HG02623 (cell line): ENCODE results near the gene IFT43.
"Not testable (repeated sequence)": the region's sequence is repeated elsewhere in the genome, so short reads cannot be mapped to it uniquely, and the experiment has no call there.

Source experiments
- ATAC-seq: cut with Tn5 transposase; IDR thresholded peaks from one replicate; pipeline ENCODE4 v1.9.1; 2021; ENCODE audit warnings: moderate library complexity; ENCODE audit not compliant: unreplicated experiment

The IFT43 gene

DNA sequence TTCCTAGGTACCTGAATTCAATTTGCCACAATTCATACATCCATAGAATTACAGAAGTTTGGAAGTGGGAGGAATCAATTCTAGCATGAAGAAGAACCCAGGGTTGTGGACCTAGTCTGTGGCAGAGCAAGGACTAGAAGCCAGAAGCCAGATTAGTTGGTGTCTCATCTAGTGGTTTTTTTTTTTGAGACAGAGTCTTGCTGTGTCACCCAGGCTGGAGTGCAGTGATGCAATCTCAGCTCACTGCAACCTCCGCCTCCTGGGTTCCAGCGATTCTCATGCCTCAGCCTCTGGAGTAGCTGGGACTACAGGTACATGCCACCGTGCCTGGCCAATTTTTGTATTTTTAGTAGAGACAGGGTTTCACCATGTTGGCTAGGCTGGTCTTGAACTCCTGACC, 24.1 kb downstream of the IFT43 start:
- not testable (repeated sequence) for ATAC-seq

GRCh38 chr14:76011930-76012329, 26.4 kb downstream of the IFT43 start:
- no peak for ATAC-seq

GRCh38 chr14:76012354-76012753, 26.8 kb downstream of the IFT43 start:
- no peak for ATAC-seq

DNA sequence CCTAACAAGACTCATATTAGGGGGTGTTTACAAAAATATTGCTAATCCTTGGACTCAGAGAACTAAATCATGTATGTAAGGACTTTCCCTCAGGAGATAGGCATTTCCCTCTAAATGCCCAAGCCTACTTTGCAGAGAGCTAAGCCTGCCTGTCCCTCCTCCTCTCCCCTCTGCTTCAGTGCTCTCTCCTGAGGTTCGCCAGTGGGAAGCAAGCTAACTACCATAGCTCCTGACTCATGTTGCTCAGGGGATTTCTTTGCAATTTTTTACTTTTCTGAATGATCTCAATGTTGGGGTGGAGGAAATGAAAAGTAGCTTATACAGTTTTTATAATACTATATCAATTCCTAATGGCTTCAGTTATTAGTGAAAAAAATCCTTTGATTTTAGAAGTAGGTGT, 29.6 kb downstream of the IFT43 start:
- ATAC-seq, result no peak

DNA sequence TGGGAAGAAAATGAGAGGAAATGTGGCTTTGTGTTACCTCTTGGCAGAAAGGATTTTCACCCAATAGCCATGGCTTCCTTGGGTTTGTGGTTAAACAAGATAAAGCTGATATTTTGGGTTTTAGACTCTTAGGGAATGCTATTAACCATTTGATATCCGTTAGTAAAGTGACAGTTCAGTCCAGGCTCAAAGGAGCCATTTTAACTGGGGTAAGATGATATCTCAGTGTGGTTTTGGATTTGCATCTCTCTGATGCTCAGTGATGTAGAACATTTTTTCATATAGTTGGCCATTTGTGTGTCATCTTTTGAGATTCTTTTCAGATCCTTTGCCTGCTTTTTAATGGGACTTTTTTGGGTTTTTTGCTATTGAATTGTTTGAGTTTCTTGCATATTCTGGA, 30.1 kb downstream of the IFT43 start:
- no peak for ATAC-seq

DNA sequence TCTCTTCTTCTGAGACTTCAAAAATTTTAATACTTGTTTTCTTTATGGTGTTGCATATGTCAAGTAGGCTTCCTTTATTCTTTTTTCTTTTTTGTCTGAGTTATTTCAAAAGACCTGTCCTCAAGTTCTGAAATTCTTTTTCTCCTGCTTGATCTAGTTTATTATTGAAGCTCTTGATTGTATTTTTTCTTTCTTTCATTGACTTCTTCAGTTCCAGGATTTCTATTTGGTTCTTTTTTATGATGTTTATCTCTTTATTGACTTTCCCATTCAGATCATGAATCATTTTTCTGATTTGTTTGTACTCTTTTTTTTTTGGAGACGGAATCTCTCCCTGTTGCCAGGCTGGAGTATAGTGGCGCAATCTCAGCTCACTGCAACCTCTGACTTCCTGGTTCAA, 34.1 kb downstream of the IFT43 start:
- no peak for ATAC-seq

DNA sequence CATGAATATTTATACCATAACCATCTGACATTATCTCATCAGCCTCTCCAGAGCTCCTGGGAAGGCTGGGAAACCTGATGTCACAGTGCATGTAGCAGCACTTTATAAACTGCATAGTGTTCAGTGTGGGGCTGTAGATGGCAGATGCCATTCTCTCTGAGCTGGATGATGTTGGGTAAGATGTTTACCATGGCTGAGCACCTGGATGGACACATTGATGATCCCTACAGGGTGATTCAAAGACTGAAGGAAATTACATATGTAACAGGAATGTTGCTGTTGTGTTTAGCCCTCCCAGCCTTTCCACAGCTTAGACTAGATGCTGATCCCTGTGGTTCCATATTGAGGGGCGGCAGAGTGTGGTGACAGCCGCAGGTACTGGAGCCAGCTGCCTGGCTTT, 37.4 kb downstream of the IFT43 start:
- ATAC-seq, result no peak

DNA sequence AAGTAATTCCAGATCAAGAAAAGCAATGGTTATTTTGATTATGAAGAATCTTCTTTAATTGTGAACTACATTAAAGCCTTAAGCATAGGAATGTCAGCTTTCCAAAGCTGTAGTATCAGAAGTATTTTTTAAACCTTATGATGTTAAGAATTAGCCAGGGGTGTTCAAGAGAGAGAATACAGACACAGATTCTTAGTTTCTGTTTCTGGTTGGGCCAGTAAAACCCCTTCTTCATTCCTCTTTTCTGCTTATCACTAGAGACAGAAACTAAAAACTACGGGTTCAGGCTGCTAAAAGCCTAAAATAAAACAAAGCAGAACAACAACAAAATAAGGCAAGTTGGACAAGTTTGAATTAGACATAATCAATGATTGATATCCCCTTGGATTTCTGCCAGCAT, 38.2 kb downstream of the IFT43 start:
- ATAC-seq, result no peak

- no peak for ATAC-seq
These were observed 38.8 kb downstream of the IFT43 start for GRCh38 chr14:76024211-76024907.

DNA sequence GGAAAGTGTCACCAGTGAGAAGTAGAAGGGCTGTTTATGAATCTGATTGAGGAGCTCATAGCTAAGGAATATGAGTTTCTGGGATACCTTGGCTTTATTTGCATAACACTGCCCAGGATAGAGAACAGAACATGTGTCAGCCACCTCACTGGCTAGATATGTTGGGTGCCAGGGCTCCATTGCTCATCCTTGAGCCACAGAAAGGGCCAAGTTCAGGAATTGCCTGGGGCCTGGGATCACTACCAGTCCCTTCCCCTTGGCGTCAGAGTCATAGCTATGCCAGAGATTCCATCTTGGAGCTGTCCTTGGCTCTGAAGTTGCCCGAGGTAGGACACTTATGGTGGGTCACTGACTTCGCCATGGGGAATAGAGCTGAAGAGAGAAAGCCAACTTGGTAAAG, 49.0 kb downstream of the IFT43 start:
- ATAC-seq, result no peak

DNA sequence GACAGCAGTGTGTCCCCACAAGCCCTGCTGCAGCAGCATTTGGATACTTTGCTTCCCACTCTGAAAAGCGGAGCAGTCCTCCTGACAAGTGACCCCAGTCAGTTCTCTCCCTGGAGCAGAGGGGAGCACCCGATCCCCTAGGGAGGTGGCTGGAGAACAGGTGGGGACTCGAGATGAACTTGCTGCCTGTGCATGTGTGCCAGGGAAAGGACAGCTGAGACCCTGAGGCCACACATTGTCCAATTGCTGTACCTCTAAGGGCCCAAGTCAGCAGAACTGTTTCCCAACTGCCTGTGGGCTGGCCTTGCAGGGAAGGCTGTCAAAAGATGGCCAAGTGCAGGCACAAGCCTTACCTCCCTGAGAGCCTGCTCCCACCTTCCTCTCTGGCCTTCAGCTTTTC, 55.1 kb downstream of the IFT43 start:
- no peak for ATAC-seq

- no peak for ATAC-seq
These were observed 60.2 kb downstream of the IFT43 start for GRCh38 chr14:76045773-76046172.

- no peak for ATAC-seq
These were observed 64.7 kb downstream of the IFT43 start for GRCh38 chr14:76050250-76050649.

DNA sequence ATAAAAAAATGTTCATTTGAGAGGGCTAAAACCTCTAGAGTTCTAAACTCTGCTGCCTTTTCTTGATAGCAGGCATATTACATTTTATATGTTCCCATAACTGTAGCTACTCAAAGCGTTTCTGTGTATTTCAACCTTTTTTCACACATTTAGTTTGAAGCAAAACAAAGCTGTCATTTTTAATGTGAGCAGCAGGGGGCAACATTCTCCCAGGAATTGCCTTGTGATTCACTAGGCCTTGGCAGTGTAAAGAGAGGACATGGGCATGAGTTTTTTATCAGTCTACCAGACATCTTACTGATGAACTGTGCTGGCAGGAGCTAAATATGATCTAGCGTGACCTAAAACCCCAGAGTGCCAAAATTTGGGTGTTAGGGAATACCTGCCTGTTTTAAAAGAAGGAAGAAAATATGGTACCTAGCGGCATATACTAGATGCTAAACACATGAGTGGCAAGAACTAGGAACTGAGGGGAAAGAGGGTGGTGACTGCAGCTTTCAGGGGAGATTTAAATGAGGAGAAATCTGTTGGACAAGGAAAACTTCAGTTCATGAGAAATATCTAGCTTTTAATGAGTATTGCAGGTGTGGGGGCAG, 65.3 kb downstream of the IFT43 start:
- no peak for ATAC-seq

DNA sequence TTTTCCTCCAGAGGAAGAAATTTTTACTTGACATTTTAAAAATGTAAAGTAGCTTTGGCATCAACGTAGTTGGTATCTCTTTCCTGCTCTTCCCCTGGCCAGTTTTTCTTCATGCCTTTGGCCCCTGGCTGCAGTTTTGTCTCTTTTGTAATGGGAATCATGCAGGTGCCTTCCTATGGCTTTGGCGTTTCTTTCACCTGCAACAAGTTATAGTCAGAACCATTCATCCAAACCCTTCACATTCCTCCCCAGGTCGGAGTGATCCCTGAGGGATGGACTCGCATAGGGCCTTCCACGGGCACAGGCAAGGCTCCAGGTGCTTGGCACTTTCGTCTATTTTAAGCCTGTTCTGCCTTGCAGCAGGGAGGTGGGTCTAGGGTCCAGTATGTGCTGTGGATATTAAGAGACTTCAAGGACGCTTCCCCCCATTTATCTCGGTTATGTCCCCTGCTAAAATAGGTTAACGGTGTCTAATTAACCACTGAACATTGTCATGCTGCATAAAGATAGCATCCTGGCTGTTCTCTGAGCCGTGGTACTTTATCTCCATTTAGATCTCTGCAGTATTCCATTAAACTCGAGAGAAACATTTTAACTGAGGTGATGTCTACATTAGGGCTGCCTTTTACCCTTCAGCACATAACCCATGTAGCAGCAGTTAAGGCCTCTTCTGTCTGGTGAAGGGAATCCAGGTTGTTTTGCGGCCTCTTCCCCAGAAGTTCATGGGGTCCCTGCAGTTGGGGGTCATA, 66.3 kb downstream of the IFT43 start:
- ATAC-seq, result no peak

DNA sequence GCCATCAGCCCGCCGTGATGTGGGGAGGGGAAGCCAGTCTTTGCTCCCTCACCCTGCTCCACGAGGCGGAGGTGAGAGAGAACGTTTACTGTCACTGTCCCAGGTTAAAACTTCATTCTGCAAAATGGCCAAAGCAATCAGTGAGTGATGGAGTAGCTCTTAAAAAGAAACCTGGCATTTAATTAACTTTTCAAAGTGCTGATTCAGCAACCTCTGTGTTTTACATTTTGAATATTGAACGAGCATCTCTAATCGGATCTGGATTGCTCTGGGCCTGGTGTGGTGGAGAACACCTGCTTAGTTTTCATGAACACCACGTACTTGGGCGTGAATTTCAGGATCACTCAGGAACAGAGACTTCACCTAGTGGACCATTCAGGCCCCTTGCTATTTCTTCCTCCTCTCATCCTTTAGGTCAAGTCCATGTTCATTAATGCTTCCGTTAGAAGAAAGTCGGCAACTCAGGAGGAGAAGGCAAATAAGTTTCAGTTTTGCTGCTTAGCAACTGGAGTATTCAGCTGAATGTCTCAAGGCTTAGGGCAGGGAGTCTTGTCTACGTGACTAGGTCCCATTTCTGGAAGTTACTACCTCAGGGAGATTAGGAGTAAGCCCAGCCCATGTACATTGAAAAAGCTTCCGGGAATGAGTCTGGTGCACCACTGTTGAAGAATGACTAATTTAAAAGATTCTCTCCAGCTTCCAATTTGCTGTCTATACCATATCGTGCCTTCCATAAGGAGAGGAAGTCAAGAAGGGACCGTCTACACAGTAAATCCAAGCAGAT, 68.2 kb downstream of the IFT43 start:
- no peak for ATAC-seq

DNA sequence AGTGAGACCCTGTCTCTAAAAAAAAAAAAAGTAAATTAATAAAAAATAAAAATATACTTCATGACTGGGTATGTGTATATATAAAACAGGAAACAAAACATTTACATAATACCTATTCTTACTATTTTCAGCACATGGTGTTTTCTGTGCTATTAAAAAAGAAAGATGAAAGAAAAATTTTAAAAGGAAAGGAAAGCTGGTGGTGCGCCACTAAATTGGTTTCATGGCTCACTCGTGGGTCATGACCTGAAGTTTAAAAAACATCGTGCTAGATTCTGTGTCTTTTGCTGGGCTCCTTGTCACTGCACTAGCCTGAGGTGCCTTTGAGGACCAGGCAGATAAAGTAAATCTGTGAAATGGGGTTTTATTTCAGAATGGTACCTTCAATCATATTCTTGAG, 69.8 kb downstream of the IFT43 start:
- ATAC-seq, result no peak

- ATAC-seq, result no peak
These were observed 70.6 kb downstream of the IFT43 start for GRCh38 chr14:76056128-76056527.

DNA sequence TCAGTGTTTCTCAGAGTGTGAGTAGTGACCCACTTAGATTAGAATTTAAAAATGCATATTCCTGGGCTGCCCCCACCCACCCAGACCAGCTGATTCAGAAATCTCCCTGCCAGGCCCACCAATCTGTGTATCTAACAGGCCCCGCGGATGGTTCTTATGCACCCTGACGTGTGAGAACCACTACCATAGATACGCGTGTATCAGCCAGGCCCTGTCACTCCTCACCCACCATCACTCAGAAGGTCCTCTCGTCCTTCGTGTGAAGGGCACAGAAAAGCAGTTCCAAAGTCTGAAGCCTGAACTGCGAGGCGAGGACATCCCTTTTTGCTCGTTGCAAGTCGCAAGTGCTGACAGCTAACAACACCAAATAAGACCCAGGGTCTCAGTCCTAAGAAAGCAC, 72.4 kb downstream of the IFT43 start:
- ATAC-seq, result no peak

DNA sequence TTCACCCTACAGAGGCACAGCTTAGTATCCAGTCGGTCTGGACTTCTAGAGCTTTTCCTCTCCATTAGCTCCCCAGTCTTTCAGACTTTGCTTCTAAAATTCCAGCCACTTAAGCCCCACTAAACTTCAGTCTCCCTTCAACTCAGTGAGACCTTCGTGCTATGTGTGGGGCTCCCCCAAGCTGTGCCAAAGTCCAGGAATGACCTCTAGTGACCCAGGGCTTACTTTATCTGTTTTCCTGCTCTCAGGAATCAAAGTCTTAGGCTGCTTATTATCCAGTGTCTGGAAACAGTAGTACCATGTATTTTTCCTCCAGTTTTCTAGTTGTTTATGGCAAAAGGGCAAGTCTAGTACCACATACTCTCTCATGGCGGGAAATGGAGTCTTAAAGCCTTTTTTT, 77.8 kb downstream of the IFT43 start:
- ATAC-seq, result no peak

DNA sequence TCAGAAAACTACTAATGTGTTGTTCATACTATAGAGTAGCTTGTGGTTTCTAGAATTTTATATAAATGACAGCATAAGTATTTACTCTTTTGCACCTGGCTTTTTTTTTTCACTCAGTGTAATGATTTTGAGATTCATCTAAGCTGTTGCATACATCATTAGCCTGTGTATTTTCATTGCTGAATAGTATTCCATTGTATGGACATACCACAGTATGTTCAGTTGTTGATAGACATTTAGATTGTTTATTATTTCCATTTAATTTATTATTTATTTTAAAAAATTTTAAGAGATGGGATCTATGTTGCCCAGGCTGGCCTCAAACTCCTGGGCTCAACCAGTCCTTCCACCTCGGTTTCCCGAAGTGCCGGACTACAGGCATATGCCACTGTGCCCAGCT, 80.0 kb downstream of the IFT43 start:
- ATAC-seq, result no peak

GRCh38 chr14:76067536-76067935, 82.0 kb downstream of the IFT43 start:
- ATAC-seq, result no peak
